ENCODE results near the gene PRKCA.

PRKCA gene

GRCh38 chr17:66837226-66837625 is 534.8 kb downstream of the PRKCA start:
- DNase-seq (ENCODE audit: low read depth in 2 of 2), result no peak

- DNase-seq (ENCODE audit: low read depth in 2 of 2), result no peak
Measured at GRCh38 chr17:66837885-66838665, 535.7 kb downstream of the PRKCA start.

GRCh38 chr17:66839616-66840015 is 537.2 kb downstream of the PRKCA start:
- DNase-seq (ENCODE audit: low read depth in 2 of 2), result no peak

GRCh38 chr17:66840061-66840460 is 537.6 kb downstream of the PRKCA start:
- no peak for DNase-seq (ENCODE audit: low read depth in 2 of 2)

- DNase-seq (ENCODE audit: low read depth in 2 of 2), result no peak
Measured at GRCh38 chr17:66841328-66841727, 538.9 kb downstream of the PRKCA start.

GRCh38 chr17:66841744-66842143 is 539.3 kb downstream of the PRKCA start:
- DNase-seq (ENCODE audit: low read depth in 2 of 2), result no peak

GRCh38 chr17:66842505-66842904 is 540.1 kb downstream of the PRKCA start:
- DNase-seq (ENCODE audit: low read depth in 2 of 2), result no peak

GRCh38 chr17:66842959-66843358 is 540.5 kb downstream of the PRKCA start:
- DNase-seq (ENCODE audit: low read depth in 2 of 2), result no peak

GRCh38 chr17:66843627-66844026 is 541.2 kb downstream of the PRKCA start:
- DNase-seq (ENCODE audit: low read depth in 2 of 2), result no peak

- no peak for DNase-seq (ENCODE audit: low read depth in 2 of 2)
Measured at GRCh38 chr17:66847704-66848103, 545.3 kb downstream of the PRKCA start.

- no peak for DNase-seq (ENCODE audit: low read depth in 2 of 2)
Measured at GRCh38 chr17:66848496-66848895, 546.1 kb downstream of the PRKCA start.

- DNase-seq (ENCODE audit: low read depth in 2 of 2), result no peak
Measured at GRCh38 chr17:66849032-66849655, 546.7 kb downstream of the PRKCA start.

GRCh38 chr17:66849851-66850580 is 547.6 kb downstream of the PRKCA start:
- no peak for DNase-seq (ENCODE audit: low read depth in 2 of 2)

- DNase-seq (ENCODE audit: low read depth in 2 of 2), result no peak
Measured at GRCh38 chr17:66850692-66851091, 548.3 kb downstream of the PRKCA start.

GRCh38 chr17:66855204-66855603 is 552.8 kb downstream of the PRKCA start:
- no peak for DNase-seq (ENCODE audit: low read depth in 2 of 2)

- DNase-seq (ENCODE audit: low read depth in 2 of 2), result no peak
Measured at GRCh38 chr17:66858226-66859083, 556.0 kb downstream of the PRKCA start.

- DNase-seq (ENCODE audit: low read depth in 2 of 2), result no peak
Measured at GRCh38 chr17:66859353-66859752, 556.9 kb downstream of the PRKCA start.

GRCh38 chr17:66860204-66860603 is 557.8 kb downstream of the PRKCA start:
- DNase-seq (ENCODE audit: low read depth in 2 of 2), result no peak
